Stimulated activated CD8-positive, alpha-beta memory T cell treated with anti-CD3 and anti-CD28 coated beads, Interleukin-7, amount 100 ng/mL, for 48 hours (primary cell): ENCODE data around the gene CCDC57.

ENCODE experiments used
- DNase-seq, 2 donors: peaks; one replicate each; pipeline ENCODE4 v3.0.0-alpha.2; 2020; ENCODE audit warnings: low read depth in 1 of 2; ENCODE audit errors: extremely low read depth in 1 of 2

CCDC57 gene

GRCh38 chr17:82085931-82086764 lies 126.5 kb downstream of the CCDC57 start:
- no peak for DNase-seq

- DNase-seq = no peak
These were observed 127.4 kb downstream of the CCDC57 start for GRCh38 chr17:82085031-82085861.

GRCh38 chr17:82084373-82085030 lies 128.1 kb downstream of the CCDC57 start:
- DNase-seq = no peak

GRCh38 chr17:82083533-82084359 lies 128.9 kb downstream of the CCDC57 start:
- no peak for DNase-seq

GRCh38 chr17:82083009-82083408 lies 129.6 kb downstream of the CCDC57 start:
- DNase-seq = no peak

- DNase-seq = no peak
These were observed 130.2 kb downstream of the CCDC57 start for GRCh38 chr17:82082456-82082855.

- no peak for DNase-seq
These were observed 130.7 kb downstream of the CCDC57 start for GRCh38 chr17:82081966-82082365.

GRCh38 chr17:82081546-82081945 lies 131.1 kb downstream of the CCDC57 start:
- no peak for DNase-seq

- DNase-seq = no peak
These were observed 131.7 kb downstream of the CCDC57 start for GRCh38 chr17:82080789-82081464.

- no peak for DNase-seq
These were observed 132.4 kb downstream of the CCDC57 start for GRCh38 chr17:82080048-82080788.

- no peak for DNase-seq
These were observed 133.5 kb downstream of the CCDC57 start for GRCh38 chr17:82079001-82079677.

- no peak for DNase-seq
These were observed 134.2 kb downstream of the CCDC57 start for GRCh38 chr17:82078433-82078832.

GRCh38 chr17:82077617-82078358 lies 134.9 kb downstream of the CCDC57 start:
- DNase-seq = no peak

GRCh38 chr17:82076785-82077591 lies 135.7 kb downstream of the CCDC57 start:
- DNase-seq = no peak

GRCh38 chr17:82076018-82076784 lies 136.4 kb downstream of the CCDC57 start:
- DNase-seq = no peak

GRCh38 chr17:82073446-82073845 lies 139.2 kb downstream of the CCDC57 start:
- DNase-seq = no peak
